ENCODE results near the gene HSPA4. TPM values are rescaled to one million over a fixed set of nuclear protein-coding genes. Genes with fewer than 3 reads are reported as not detected.
A peak's percentile ranks its signal among the peaks of the same experiment; 100 is the strongest.

The HSPA4 gene
- total and polyA plus RNA-seq, 4 donors: 33.0 to 102 (median 62.5) TPM

DNA sequence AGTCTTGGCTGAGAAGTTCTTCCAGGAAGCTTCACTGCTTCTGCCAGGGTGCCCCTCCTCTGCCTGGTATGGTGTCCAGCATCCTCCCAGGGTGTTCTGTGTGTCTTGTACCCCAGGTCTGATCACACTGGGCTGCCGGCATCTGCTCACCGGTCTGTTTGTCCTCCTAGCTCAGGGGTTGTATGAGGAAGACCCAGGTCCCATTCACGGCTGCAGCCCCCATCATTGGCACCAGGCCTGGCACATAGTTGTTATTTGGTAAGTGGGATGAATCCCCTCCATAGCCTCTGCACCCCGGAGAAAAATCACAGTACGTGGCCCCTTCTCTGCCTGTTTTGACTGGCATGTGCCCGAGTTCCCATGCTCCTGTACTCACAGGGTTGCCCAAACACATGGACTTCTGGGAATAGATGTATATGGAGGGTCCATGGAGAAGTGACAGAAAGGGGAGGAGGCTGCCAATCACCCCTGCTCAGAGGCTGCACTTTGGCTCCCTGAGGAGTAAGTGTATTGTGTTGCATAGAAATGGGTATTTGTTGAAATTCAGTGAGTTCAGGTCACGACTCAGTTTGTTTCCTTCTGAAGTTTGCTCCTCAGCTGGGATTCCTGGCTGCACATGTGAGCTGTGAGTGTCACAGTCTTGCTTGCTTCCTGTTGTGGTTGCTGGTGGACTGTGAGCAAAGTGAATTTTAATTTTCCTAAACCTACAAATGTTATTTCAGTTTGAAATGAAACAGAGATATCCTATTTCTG, 96.2 kb downstream of the HSPA4 start:
- H3K4me3 ChIP-seq: no peak overlapping the region
- H3K9ac ChIP-seq (ENCODE audit: insufficient read depth in 1 of 2, low read length in 2 of 2): no peak overlapping the region
- TF ChIP-seq, protein P1, sequence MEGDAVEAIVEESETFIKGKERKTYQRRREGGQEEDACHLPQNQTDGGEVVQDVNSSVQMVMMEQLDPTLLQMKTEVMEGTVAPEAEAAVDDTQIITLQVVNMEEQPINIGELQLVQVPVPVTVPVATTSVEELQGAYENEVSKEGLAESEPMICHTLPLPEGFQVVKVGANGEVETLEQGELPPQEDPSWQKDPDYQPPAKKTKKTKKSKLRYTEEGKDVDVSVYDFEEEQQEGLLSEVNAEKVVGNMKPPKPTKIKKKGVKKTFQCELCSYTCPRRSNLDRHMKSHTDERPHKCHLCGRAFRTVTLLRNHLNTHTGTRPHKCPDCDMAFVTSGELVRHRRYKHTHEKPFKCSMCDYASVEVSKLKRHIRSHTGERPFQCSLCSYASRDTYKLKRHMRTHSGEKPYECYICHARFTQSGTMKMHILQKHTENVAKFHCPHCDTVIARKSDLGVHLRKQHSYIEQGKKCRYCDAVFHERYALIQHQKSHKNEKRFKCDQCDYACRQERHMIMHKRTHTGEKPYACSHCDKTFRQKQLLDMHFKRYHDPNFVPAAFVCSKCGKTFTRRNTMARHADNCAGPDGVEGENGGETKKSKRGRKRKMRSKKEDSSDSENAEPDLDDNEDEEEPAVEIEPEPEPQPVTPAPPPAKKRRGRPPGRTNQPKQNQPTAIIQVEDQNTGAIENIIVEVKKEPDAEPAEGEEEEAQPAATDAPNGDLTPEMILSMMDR (IDR thresholded peaks at IDR 0.05; ENCODE audit: control extremely low read depth, extremely low read depth): no peak
- H3K27me3 ChIP-seq (ENCODE audit: control insufficient read depth in 3 of 3, insufficient read depth in 3 of 3, low read length in 2 of 3): no peaks in the 10 kb centered on the region
- H3K27ac ChIP-seq (ENCODE audit: low read depth in 1 of 2, low read length in 1 of 2): no peak overlapping the region
- peak in 2 of 3 donors; percentile 6 to 44 for DNase-seq
- peaks cover 0 to 9% (median 0%) of the 10 kb centered on the region in 5 donors for H3K4me1 ChIP-seq (ENCODE audit: control insufficient read depth in 5 of 5, insufficient read depth in 5 of 5, low read length in 5 of 5)
- peaks cover 0 to 5% (median 0%) of the 10 kb centered on the region in 4 donors for H3K9me3 ChIP-seq (ENCODE audit: control insufficient read depth in 4 of 4, insufficient read depth in 3 of 4, low read length in 3 of 4)
- 83 to 86% methylated on average over 7 of the region's 7 CpGs for WGBS, 2 donors
- H3K36me3 ChIP-seq (ENCODE audit: control insufficient read depth in 4 of 4, insufficient read depth in 4 of 4, low read length in 4 of 4): no peaks in the 10 kb centered on the region
- no peak for ATAC-seq (ENCODE audit: insufficient read depth, low FRiP score)

GRCh38 chr5:133149345-133149744, 97.5 kb downstream of the HSPA4 start:
- no peaks in the 10 kb centered on the region for H3K36me3 ChIP-seq (ENCODE audit: control insufficient read depth in 4 of 4, insufficient read depth in 4 of 4, low read length in 4 of 4)
- H3K4me1 ChIP-seq (ENCODE audit: control insufficient read depth in 5 of 5, insufficient read depth in 5 of 5, low read length in 5 of 5): peaks cover 0 to 9% (median 0%) of the 10 kb centered on the region in 5 donors
- ATAC-seq (ENCODE audit: insufficient read depth, low FRiP score) (no peak), DNase-seq (no peak)
- no peak overlapping the region for H3K4me3 ChIP-seq
- H3K27me3 ChIP-seq (ENCODE audit: control insufficient read depth in 3 of 3, insufficient read depth in 3 of 3, low read length in 2 of 3): no peaks in the 10 kb centered on the region
- no peak overlapping the region for H3K9ac ChIP-seq (ENCODE audit: insufficient read depth in 1 of 2, low read length in 2 of 2)
- H3K9me3 ChIP-seq (ENCODE audit: control insufficient read depth in 4 of 4, insufficient read depth in 3 of 4, low read length in 3 of 4): peaks cover 0 to 4% (median 0%) of the 10 kb centered on the region in 4 donors
- 93 to 96% methylated on average over 4 of the region's 4 CpGs for WGBS, 2 donors
- TF ChIP-seq, protein P1 (IDR thresholded peaks at IDR 0.05; ENCODE audit: control extremely low read depth, extremely low read depth): no peak
- H3K27ac ChIP-seq (ENCODE audit: low read depth in 1 of 2, low read length in 1 of 2): no peak overlapping the region

DNA sequence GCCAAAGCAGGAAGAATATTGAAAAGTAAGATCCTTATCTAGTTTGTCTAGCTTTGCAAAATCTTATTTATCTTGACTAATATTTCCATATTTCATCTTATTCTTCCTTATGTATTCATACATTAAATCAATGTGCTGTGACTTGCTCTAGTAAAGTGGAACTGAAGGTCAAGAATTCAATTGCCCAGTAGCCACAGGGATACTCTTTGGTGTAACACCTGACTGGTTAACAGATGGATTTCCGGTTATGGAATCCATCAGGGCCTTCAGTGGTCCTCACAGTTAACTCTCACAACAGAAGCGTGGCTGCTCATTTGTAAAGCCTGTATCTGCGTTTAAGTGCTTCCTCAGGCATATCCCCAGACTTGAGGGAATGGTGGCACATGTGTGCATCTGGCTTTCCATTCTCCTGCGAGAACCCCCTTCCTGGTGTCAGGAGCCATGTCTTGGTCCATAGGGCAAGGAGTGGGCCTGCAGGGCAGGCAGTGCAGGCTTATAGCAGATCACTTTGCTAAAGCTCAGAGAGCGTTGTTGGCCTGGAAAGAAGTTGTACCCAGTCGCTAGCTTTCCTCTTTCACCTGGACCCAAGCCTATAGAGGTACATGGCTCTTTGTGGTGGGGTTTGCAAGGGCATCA, 99.2 kb downstream of the HSPA4 start:
- ATAC-seq (ENCODE audit: insufficient read depth, low FRiP score): no peak
- H3K27ac ChIP-seq (ENCODE audit: low read depth in 1 of 2, low read length in 1 of 2): no peak overlapping the region
- H3K4me3 ChIP-seq: no peak overlapping the region
- H3K4me1 ChIP-seq (ENCODE audit: control insufficient read depth in 5 of 5, insufficient read depth in 5 of 5, low read length in 5 of 5): peaks cover 0 to 4% (median 0%) of the 10 kb centered on the region in 5 donors
- H3K9me3 ChIP-seq (ENCODE audit: control insufficient read depth in 4 of 4, insufficient read depth in 3 of 4, low read length in 3 of 4): peaks cover 0 to 4% (median 0%) of the 10 kb centered on the region in 4 donors
- no peak for DNase-seq
- no peaks in the 10 kb centered on the region for H3K27me3 ChIP-seq (ENCODE audit: control insufficient read depth in 3 of 3, insufficient read depth in 3 of 3, low read length in 2 of 3)
- TF ChIP-seq, protein P1 (IDR thresholded peaks at IDR 0.05; ENCODE audit: control extremely low read depth, extremely low read depth): no peak
- 95% methylated on average over 6 of the region's 6 CpGs for WGBS, 2 donors
- H3K36me3 ChIP-seq (ENCODE audit: control insufficient read depth in 4 of 4, insufficient read depth in 4 of 4, low read length in 4 of 4): no peaks in the 10 kb centered on the region
- no peak overlapping the region for H3K9ac ChIP-seq (ENCODE audit: insufficient read depth in 1 of 2, low read length in 2 of 2)

All from lung (tissue), 12 donors.